Naive B cell (primary cell): ENCODE measurements around the gene PPP2R2C. TPM values are rescaled to one million over a fixed set of nuclear protein-coding genes. Genes with fewer than 3 reads are reported as not detected.

Experiments
- ATAC-seq, 2 donors: fragments of 150-1000 bp; cut with Tn5 transposase; 2 replicates each; pipeline ENCODE4 v1.10.0; 2021; ENCODE audit warnings: low read depth in 2 of 2, mild to moderate bottlenecking in 2 of 2, moderate library complexity in 2 of 2
- DNase-seq: peaks from one replicate; pipeline ENCODE4 v3.0.0; 2022
- H3K27ac Mint-ChIP-seq, 6 donors: one replicate each; pipeline ENCODE4 v1.8.0; 2020 to 2022; ENCODE audit warnings: mild to moderate bottlenecking in 6 of 6, mixed read lengths in 6 of 6, moderate library complexity in 5 of 6, inconsistent platforms in 2 of 6
- H3K27me3 Mint-ChIP-seq, 3 donors: one replicate each; pipeline ENCODE4 v1.8.0; 2021 to 2022; ENCODE audit warnings: mixed read lengths in 3 of 3, mild to moderate bottlenecking in 1 of 3
- H3K36me3 Mint-ChIP-seq, 2 donors: one replicate each; pipeline ENCODE4 v1.8.0; 2020 to 2022; ENCODE audit warnings: mixed read lengths in 2 of 2, inconsistent platforms in 1 of 2, mild to moderate bottlenecking in 1 of 2
- H3K4me1 Mint-ChIP-seq, 3 donors: one replicate each; pipeline ENCODE4 v1.8.0; 2020 to 2022; ENCODE audit warnings: mixed read lengths in 3 of 3, inconsistent platforms in 1 of 3, mild to moderate bottlenecking in 1 of 3, moderate library complexity in 1 of 3
- H3K4me3 Mint-ChIP-seq, 8 donors: one replicate each; pipeline ENCODE4 v1.8.0; 2020 to 2022; ENCODE audit warnings: mild to moderate bottlenecking in 8 of 8, mixed read lengths in 8 of 8, moderate library complexity in 8 of 8, inconsistent platforms in 2 of 8
- H3K9me3 Mint-ChIP-seq, 7 donors: one replicate each; pipeline ENCODE4 v1.8.0; 2020 to 2022; ENCODE audit warnings: mixed read lengths in 7 of 7, mild to moderate bottlenecking in 5 of 7, inconsistent platforms in 2 of 7, moderate library complexity in 1 of 7
- polyA plus RNA-seq, 6 donors: library from polyadenylated mRNA; unstranded; fragments of 300-500 nt; fragmentation: Illumina TruSeq; gene quantifications; one replicate each; pipeline ENCODE4 v1.2.3, GENCODE V29; 2021; ENCODE audit warnings: low read depth in 6 of 6

PPP2R2C gene
- polyA plus RNA-seq, 6 donors from 2014 or later, result not detected

- no peak overlapping the region for H3K27ac Mint-ChIP-seq
- DNase-seq (no peak), ATAC-seq (no peak)
- H3K4me3 Mint-ChIP-seq, result no peak overlapping the region
- H3K36me3 Mint-ChIP-seq, result peaks cover 0 to 8% of the 10 kb centered on the region in 2 donors
- no peaks in the 10 kb centered on the region for H3K4me1 Mint-ChIP-seq
- peaks cover 45 to 91% (median 76%) of the 10 kb centered on the region in 3 donors for H3K27me3 Mint-ChIP-seq
- H3K9me3 Mint-ChIP-seq, result peaks cover 0 to 6% (median 0%) of the 10 kb centered on the region in 7 donors
Observed at GRCh38 chr4:6402566-6403399, 69.6 kb downstream of the PPP2R2C start.

- ATAC-seq (no peak), DNase-seq (no peak)
- Mint-ChIP-seq H3K36me3 (peaks cover 0 to 8% of the 10 kb centered on the region in 2 donors), H3K27ac (no peak overlapping the region), H3K9me3 (peaks cover 0 to 6% (median 0%) of the 10 kb centered on the region in 7 donors), H3K4me1 (no peaks in the 10 kb centered on the region), H3K27me3 (peaks cover 46 to 88% (median 75%) of the 10 kb centered on the region in 3 donors), H3K4me3 (no peak overlapping the region)
Observed at GRCh38 chr4:6401797-6402196, 70.6 kb downstream of the PPP2R2C start.

- H3K36me3 Mint-ChIP-seq, result no peaks in the 10 kb centered on the region
- no peak overlapping the region for H3K27ac Mint-ChIP-seq
- peaks cover 21 to 47% (median 35%) of the 10 kb centered on the region in 3 donors for H3K27me3 Mint-ChIP-seq
Observed at GRCh38 chr4:6396696-6397236, 75.6 kb downstream of the PPP2R2C start.

GRCh38 chr4:6395466-6396228 is 76.8 kb downstream of the PPP2R2C start:
- Mint-ChIP-seq H3K4me3 (no peak overlapping the region), H3K4me1 (no peaks in the 10 kb centered on the region), H3K27ac (no peak overlapping the region), H3K27me3 (peaks cover 14 to 36% (median 32%) of the 10 kb centered on the region in 3 donors), H3K36me3 (no peaks in the 10 kb centered on the region), H3K9me3 (peaks cover 0 to 1% (median 0%) of the 10 kb centered on the region in 7 donors)
- DNase-seq (no peak), ATAC-seq (no peak)

More at GRCh38 chr4:6396696-6397236, 75.6 kb downstream of the PPP2R2C start:
- DNase-seq, result no peak
- Mint-ChIP-seq H3K4me1 (no peaks in the 10 kb centered on the region), H3K4me3 (no peak overlapping the region), H3K9me3 (peaks cover 0 to 1% (median 0%) of the 10 kb centered on the region in 7 donors)
- no peak for ATAC-seq

GRCh38 chr4:6394671-6395081 is 77.7 kb downstream of the PPP2R2C start:
- DNase-seq, result no peak
- Mint-ChIP-seq H3K27ac (no peak overlapping the region), H3K9me3 (no peaks in the 10 kb centered on the region), H3K4me1 (no peaks in the 10 kb centered on the region), H3K27me3 (peaks cover 10 to 26% (median 24%) of the 10 kb centered on the region in 3 donors), H3K4me3 (no peak overlapping the region), H3K36me3 (no peaks in the 10 kb centered on the region)
- ATAC-seq, result no peak

GRCh38 chr4:6393544-6394475 is 78.6 kb downstream of the PPP2R2C start:
- Mint-ChIP-seq H3K4me1 (no peaks in the 10 kb centered on the region), H3K4me3 (no peak overlapping the region), H3K36me3 (no peaks in the 10 kb centered on the region), H3K27me3 (peaks cover 15 to 25% (median 22%) of the 10 kb centered on the region in 3 donors), H3K27ac (no peak overlapping the region), H3K9me3 (no peaks in the 10 kb centered on the region)
- no peak for ATAC-seq
- DNase-seq, result no peak

- DNase-seq (no peak), ATAC-seq (no peak)
- Mint-ChIP-seq H3K4me3 (no peak overlapping the region), H3K27me3 (peaks cover 15 to 21% (median 17%) of the 10 kb centered on the region in 3 donors), H3K36me3 (no peaks in the 10 kb centered on the region), H3K9me3 (no peaks in the 10 kb centered on the region), H3K27ac (no peak overlapping the region), H3K4me1 (no peaks in the 10 kb centered on the region)
Observed at GRCh38 chr4:6393066-6393465, 79.3 kb downstream of the PPP2R2C start.

GRCh38 chr4:6392407-6392806 is 80.0 kb downstream of the PPP2R2C start:
- no peak for ATAC-seq

GRCh38 chr4:6391852-6392188 is 80.6 kb downstream of the PPP2R2C start:
- H3K27ac Mint-ChIP-seq, result no peak overlapping the region
- no peak for ATAC-seq
- DNase-seq, result no peak
- no peaks in the 10 kb centered on the region for H3K9me3 Mint-ChIP-seq
- H3K4me1 Mint-ChIP-seq, result no peaks in the 10 kb centered on the region
- no peak overlapping the region for H3K4me3 Mint-ChIP-seq
- peaks cover 12 to 21% (median 16%) of the 10 kb centered on the region in 3 donors for H3K27me3 Mint-ChIP-seq
- no peaks in the 10 kb centered on the region for H3K36me3 Mint-ChIP-seq

More at GRCh38 chr4:6392407-6392806, 80.0 kb downstream of the PPP2R2C start:
- Mint-ChIP-seq H3K4me3 (no peak overlapping the region), H3K27me3 (peaks cover 12 to 24% (median 16%) of the 10 kb centered on the region in 3 donors), H3K4me1 (no peaks in the 10 kb centered on the region), H3K27ac (no peak overlapping the region), H3K9me3 (no peaks in the 10 kb centered on the region), H3K36me3 (no peaks in the 10 kb centered on the region)
- DNase-seq, result no peak

GRCh38 chr4:6391186-6391851 is 81.1 kb downstream of the PPP2R2C start:
- DNase-seq (no peak), ATAC-seq (no peak)
- Mint-ChIP-seq H3K9me3 (no peaks in the 10 kb centered on the region), H3K36me3 (no peaks in the 10 kb centered on the region), H3K27ac (no peak overlapping the region), H3K4me1 (no peaks in the 10 kb centered on the region), H3K4me3 (no peak overlapping the region), H3K27me3 (peaks cover 12 to 20% (median 16%) of the 10 kb centered on the region in 3 donors)

GRCh38 chr4:6390356-6390755 is 82.1 kb downstream of the PPP2R2C start:
- ATAC-seq (no peak), DNase-seq (no peak)
- no peaks in the 10 kb centered on the region for H3K36me3 Mint-ChIP-seq
- H3K9me3 Mint-ChIP-seq, result no peaks in the 10 kb centered on the region
- peaks cover 15 to 25% (median 16%) of the 10 kb centered on the region in 3 donors for H3K27me3 Mint-ChIP-seq
- H3K4me1 Mint-ChIP-seq, result no peaks in the 10 kb centered on the region
- H3K27ac Mint-ChIP-seq, result no peak overlapping the region
- no peak overlapping the region for H3K4me3 Mint-ChIP-seq

GRCh38 chr4:6389142-6389825 is 83.1 kb downstream of the PPP2R2C start:
- Mint-ChIP-seq H3K27me3 (peaks cover 16 to 25% (median 23%) of the 10 kb centered on the region in 3 donors), H3K4me3 (no peak overlapping the region), H3K4me1 (no peaks in the 10 kb centered on the region), H3K36me3 (no peaks in the 10 kb centered on the region), H3K27ac (no peak overlapping the region), H3K9me3 (no peaks in the 10 kb centered on the region)
- ATAC-seq, result no peak
- DNase-seq, result no peak
